Psoas muscle (tissue), 8 donors: Measurements from ENCODE around the gene CNMD. TPM values are rescaled to one million over a fixed set of nuclear protein-coding genes. Genes with fewer than 3 reads are reported as not detected.
"Not testable (repeated sequence)": the region's sequence is repeated elsewhere in the genome, so short reads cannot be mapped to it uniquely, and the experiment has no call there.

Experiments
- ATAC-seq, 4 donors: fragments of 200-7000 bp; cut with Tn5 transposase; one replicate each; pipeline ENCODE4 v1.9.1; 2020; ENCODE audit warnings: moderate library complexity in 3 of 4, mild to moderate bottlenecking in 2 of 4
- DNase-seq, 2 donors: peaks; one replicate each; pipeline ENCODE4 v3.0.0-alpha.2; 2020
- H3K27ac ChIP-seq: fragments of 200-600 bp; one replicate; pipeline ENCODE4 v1.8.0; 2022
- H3K27me3 ChIP-seq, 3 donors: fragments of 200-600 bp in 1 of 3; one replicate each; pipeline versions ENCODE4 v1.6.1 to v1.8.0; 2013 to 2022; ENCODE audit warnings: low read length in 2 of 3, mild to moderate bottlenecking in 2 of 3, moderate library complexity in 1 of 3; ENCODE audit not compliant: insufficient read depth in 3 of 3
- H3K36me3 ChIP-seq, 2 donors: fragments of 200-600 bp in 1 of 2; one replicate each; pipeline versions ENCODE4 v1.6.1 to v1.8.0; 2013 to 2022; ENCODE audit warnings: low read depth in 1 of 2, mild to moderate bottlenecking in 1 of 2, moderate library complexity in 1 of 2; ENCODE audit not compliant: insufficient read depth in 1 of 2
- H3K4me1 ChIP-seq: fragments of 200-600 bp; one replicate; pipeline ENCODE4 v1.8.0; 2022
- H3K4me3 ChIP-seq: fragments of 200-600 bp; one replicate; pipeline ENCODE4 v1.8.0; 2022; ENCODE audit warnings: mild to moderate bottlenecking
- H3K9me3 ChIP-seq: fragments of 200-600 bp; one replicate; pipeline ENCODE4 v1.8.0; 2022
- CTCF ChIP-seq: fragments of 200-600 bp; IDR thresholded peaks from one replicate; pipeline ENCODE4 v1.8.0; 2022; ENCODE audit warnings: antibody characterized with exemption
- WGBS, 3 donors: extraction: QIAGEN DNeasy Blood & Tissue Kit; methylation state at CpG; one replicate each; pipeline versions ENCODE4 v1.1.6 to v1.1.7; 2013; 5-methylcytosine and 5-hydroxymethylcytosine counted together
- intact Hi-C, 2 donors: fragments of 100-400 bp; cut with DNase I; formaldehyde crosslinking; loops; one replicate each; pipeline versions ENCODE4 v1.11.0 to v1.14.2; 2022
- polyA plus RNA-seq, 3 donors: library from polyadenylated mRNA; stranded (reverse); fragments of 200-250 nt; gene quantifications; one replicate each; pipeline ENCODE4 v1.2.3, GENCODE V29; 2013
- total RNA-seq, 4 donors: library from RNA; stranded (reverse); fragmentation: NEBNext Ultra II Directional in 2 of 4; extraction: Animal tissue kit (Norgen Biotek cat#: 25700) in 2 of 4; gene quantifications; one replicate each; pipeline versions ENCODE4 v1.2.1 to v1.2.4, GENCODE V29; 2021 to 2023
- donor health status: healthy with polysubstance abuse.
- donor health status: DM: no; HTN: no; CAD: no; lungs with moderate emphysema.
- donor health status: Bipolar disorder and iron deficiency.
- donor health status: healthy.
- donor health status: DM: yes; HTN: yes; CAD: no.
- donor health status: DM: no; HTN: no; CAD: no.
- donor health status: DM: no; HTN: no; CAD: no.
- donor health status: DM: yes; HTN: yes; CAD: no.

The CNMD gene
- total and polyA plus RNA-seq, 7 donors = not detected

- no peaks in the 10 kb centered on the region for H3K4me1 ChIP-seq
- no peak overlapping the region for H3K4me3 ChIP-seq
- 94 to 98% (median 97%) methylated on average over 4 of the region's 4 CpGs for WGBS, 3 donors
- ATAC-seq = no peak
- no peaks in the 10 kb centered on the region for H3K9me3 ChIP-seq
- no peak overlapping the region for H3K27ac ChIP-seq
- intact Hi-C loops = no loop called here
- TF ChIP-seq CTCF = no peak
- H3K27me3 ChIP-seq = no peaks in the 10 kb centered on the region
- peaks cover 0 to 84% of the 10 kb centered on the region in 2 donors for H3K36me3 ChIP-seq
- no peak for DNase-seq
Measured at GRCh38 chr13:52686376-52686775, 53.2 kb downstream of the CNMD start.

GRCh38 chr13:52685806-52686205 lies 53.8 kb downstream of the CNMD start:
- DNase-seq, ATAC-seq, H3K9me3 ChIP-seq, H3K4me3 ChIP-seq, H3K27me3 ChIP-seq, H3K4me1 ChIP-seq, intact Hi-C loops, H3K27ac ChIP-seq: not testable (repeated sequence)
- peaks cover 0 to 84% of the 10 kb centered on the region in 2 donors for H3K36me3 ChIP-seq
- 92 to 97% (median 94%) methylated on average over 9 of the region's 9 CpGs for WGBS, 3 donors

GRCh38 chr13:52677823-52678222 lies 61.8 kb downstream of the CNMD start:
- WGBS, 3 donors = 95 to 98% (median 97%) methylated on average over 1 of the region's 1 CpG
- Histone ChIP-seq H3K27ac (no peak overlapping the region), H3K4me1 (no peaks in the 10 kb centered on the region), H3K9me3 (no peaks in the 10 kb centered on the region), H3K27me3 (no peaks in the 10 kb centered on the region), H3K36me3 (peaks cover 3 to 75% of the 10 kb centered on the region in 2 donors), H3K4me3 (no peak overlapping the region)
- intact Hi-C loops = no loop called here
- TF ChIP-seq CTCF = no peak
- ATAC-seq (no peak), DNase-seq (no peak)

GRCh38 chr13:52673465-52673864 lies 66.2 kb downstream of the CNMD start:
- ATAC-seq (no peak), DNase-seq (no peak)
- no peaks in the 10 kb centered on the region for H3K9me3 ChIP-seq
- no peaks in the 10 kb centered on the region for H3K27me3 ChIP-seq
- H3K4me3 ChIP-seq = no peak overlapping the region
- no peak for TF ChIP-seq CTCF
- no peak overlapping the region for H3K27ac ChIP-seq
- peaks cover 3 to 74% of the 10 kb centered on the region in 2 donors for H3K36me3 ChIP-seq
- 93 to 94% (median 93%) methylated on average over 1 of the region's 1 CpG for WGBS, 3 donors
- intact Hi-C loops = no loop called here
- H3K4me1 ChIP-seq = no peaks in the 10 kb centered on the region

- H3K4me3 ChIP-seq = no peak overlapping the region
- TF ChIP-seq CTCF = no peak
- intact Hi-C loops = no loop called here
- WGBS, 3 donors = 96 to 98% (median 97%) methylated on average over 8 of the region's 8 CpGs
- no peak overlapping the region for H3K27ac ChIP-seq
- no peak for DNase-seq
- ATAC-seq = no peak
- peaks cover 3 to 76% of the 10 kb centered on the region in 2 donors for H3K36me3 ChIP-seq
- H3K27me3 ChIP-seq = no peaks in the 10 kb centered on the region
- H3K9me3 ChIP-seq = no peaks in the 10 kb centered on the region
- H3K4me1 ChIP-seq = no peaks in the 10 kb centered on the region
Measured at GRCh38 chr13:52670726-52671125, 68.9 kb downstream of the CNMD start.
